Stimulated activated CD8-positive, alpha-beta memory T cell treated with anti-CD3 and anti-CD28 coated beads, Interleukin-12 subunit alpha, Interleukin-12 subunit beta, amount 100 ng/mL, for 4 hours (primary cell): Measurements from ENCODE around the gene ZNF654.
"Not testable (repeated sequence)": the region's sequence is repeated elsewhere in the genome, so short reads cannot be mapped to it uniquely, and the experiment has no call there.

ENCODE experiments used
- DNase-seq: peaks from one replicate; pipeline ENCODE4 v3.0.0-alpha.2; 2020; ENCODE audit warnings: low read depth

Gene ZNF654

GRCh38 chr3:88061746-88062145 lies 2.7 kb downstream of the ZNF654 start:
- no peak for DNase-seq

GRCh38 chr3:88075072-88075471 lies 16.0 kb downstream of the ZNF654 start:
- DNase-seq, result no peak

GRCh38 chr3:88075497-88075896 lies 16.4 kb downstream of the ZNF654 start:
- no peak for DNase-seq

- DNase-seq, result no peak
Measured at GRCh38 chr3:88076712-88077111, 17.7 kb downstream of the ZNF654 start.

DNA sequence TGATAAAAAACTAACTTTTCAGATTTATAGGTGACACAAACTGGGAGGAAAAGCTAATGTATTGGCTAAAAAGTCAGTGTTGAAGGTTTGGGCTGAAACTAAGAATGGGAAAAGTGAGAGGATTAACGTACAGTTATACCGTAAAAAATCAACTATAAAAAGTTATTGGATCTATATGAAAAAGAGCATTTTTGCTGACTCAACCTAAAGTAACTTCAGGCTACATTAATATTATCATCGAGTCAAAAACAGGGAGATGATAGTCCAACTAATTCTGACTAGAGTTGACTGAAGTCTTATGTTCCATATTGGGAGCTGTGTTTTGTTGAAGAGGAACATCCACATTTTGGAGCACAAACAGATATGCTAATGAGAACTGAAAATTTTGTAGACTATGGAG lies 19.9 kb downstream of the ZNF654 start:
- no peak for DNase-seq

DNA sequence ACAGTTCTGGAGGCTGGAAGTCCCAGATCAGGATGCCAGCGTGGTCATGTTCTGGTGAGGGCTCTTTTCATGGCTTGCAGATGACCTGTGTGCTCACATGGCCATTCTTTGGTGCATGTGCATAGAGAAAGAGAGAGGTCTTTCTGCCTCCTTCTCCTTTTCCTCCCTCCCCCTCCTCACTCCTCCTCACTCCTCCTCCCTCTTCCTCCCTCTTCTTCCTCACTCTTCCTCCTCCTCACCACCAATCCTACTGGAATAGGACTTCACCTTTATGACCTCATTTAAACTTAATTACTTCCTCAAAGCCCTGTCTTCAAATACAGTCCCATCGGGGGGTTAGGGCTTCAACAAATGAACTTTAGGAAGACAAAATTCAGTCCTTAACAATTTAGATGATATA lies 23.8 kb downstream of the ZNF654 start:
- DNase-seq, result no peak

- no peak for DNase-seq
Measured at GRCh38 chr3:88084097-88084501, 25.0 kb downstream of the ZNF654 start.

DNA sequence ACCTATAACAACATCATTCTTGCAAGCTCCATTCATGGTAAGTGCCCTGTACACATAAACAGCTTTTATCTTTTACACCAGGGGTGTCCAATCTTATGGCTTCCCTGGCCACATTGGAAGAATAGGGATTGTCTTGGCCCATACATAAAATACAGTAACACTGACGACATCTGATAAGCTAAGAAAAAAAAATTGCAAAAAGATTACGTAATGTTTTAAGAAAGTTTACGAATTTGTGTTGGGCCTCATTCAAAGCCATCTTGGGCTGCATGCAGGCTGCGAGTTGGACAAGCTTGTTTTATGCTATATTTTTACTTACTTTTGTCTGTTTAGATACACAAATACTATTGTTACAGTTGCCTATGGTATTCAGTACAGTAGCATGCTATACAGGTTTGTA lies 31.6 kb downstream of the ZNF654 start:
- DNase-seq, result no peak

DNA sequence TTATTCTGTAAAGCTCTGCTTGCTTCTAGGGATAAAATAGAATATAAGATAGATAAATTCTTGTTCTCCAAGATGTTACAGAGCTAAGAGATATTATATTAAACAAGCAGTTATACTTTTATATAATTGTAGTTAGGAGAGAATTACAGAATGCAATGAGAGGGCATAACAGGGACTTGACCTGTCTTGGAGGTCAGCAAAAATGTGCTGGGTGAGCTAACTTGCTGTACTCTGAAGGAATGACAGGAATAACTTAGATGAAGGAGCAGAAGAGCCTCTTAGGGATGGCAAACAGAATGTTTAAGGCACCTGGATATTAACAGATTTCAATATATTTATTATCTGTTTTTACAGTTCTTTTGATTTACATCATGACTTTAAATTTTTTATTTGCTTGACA lies 33.2 kb downstream of the ZNF654 start:
- DNase-seq, result no peak

DNA sequence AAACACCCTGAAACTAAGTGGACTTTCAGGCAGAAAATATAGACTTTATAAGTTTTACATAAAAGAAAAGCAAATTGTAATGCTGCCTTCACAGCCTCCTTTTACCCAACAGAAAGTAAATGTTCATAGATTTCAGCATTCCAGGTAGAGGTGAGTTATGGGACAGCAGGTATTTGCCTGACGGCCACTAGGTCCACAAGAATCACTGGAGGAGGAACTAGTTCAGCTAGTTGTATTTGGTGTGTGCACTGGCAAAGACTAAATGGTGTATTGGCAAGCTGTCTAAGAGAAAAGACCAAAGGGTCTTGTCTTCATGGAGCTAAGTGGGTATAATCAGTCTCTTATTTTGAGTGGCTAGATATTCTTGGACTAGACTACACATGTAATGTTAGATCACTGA lies 34.2 kb downstream of the ZNF654 start:
- DNase-seq, result no peak

GRCh38 chr3:88101142-88101541 lies 42.1 kb downstream of the ZNF654 start:
- DNase-seq, result no peak

GRCh38 chr3:88105325-88105724 lies 46.3 kb downstream of the ZNF654 start:
- DNase-seq, result no peak

GRCh38 chr3:88112289-88112688 lies 53.2 kb downstream of the ZNF654 start:
- no peak for DNase-seq

DNA sequence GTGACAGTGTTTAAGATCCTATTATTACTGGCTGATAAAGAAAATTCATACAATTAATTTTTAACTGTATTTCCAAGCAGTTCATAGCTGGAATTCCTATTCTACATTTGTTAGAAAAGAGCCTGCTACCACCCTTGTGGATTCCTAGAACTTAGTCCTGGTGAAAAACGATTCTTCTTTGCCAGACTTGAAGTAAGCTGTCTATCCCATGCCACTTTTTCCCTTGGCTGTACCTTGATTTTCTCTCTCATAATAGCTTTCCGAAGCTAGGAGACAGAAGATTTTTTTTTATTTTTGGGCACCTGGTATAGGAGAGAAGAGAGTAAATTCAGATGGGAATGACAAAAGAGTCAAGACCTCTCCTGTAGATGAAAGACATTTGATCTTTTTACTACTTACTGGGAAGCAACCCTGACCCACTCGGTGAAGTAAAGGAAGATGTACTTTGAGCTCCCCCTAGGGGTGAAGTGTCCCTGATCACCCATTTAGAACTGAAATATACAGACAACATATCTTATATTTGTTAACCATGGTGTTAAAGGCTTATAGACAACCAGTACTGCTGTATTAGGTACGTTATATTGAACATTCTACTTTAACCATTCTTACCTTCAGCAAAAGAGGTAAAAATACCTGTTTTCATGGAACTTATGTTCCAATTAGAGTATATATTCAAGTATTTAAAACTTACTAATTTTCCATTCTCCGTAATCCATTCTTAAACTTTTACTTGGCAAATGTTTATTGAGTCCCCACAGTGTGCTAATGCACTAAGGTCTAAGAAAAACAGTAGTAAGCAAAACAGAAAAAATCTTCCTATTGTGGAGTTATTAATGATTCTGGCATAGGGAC lies 54.5 kb downstream of the ZNF654 start:
- DNase-seq, result no peak

GRCh38 chr3:88114878-88115549 lies 56.0 kb downstream of the ZNF654 start:
- no peak for DNase-seq

GRCh38 chr3:88117683-88118082 lies 58.6 kb downstream of the ZNF654 start:
- no peak for DNase-seq

DNA sequence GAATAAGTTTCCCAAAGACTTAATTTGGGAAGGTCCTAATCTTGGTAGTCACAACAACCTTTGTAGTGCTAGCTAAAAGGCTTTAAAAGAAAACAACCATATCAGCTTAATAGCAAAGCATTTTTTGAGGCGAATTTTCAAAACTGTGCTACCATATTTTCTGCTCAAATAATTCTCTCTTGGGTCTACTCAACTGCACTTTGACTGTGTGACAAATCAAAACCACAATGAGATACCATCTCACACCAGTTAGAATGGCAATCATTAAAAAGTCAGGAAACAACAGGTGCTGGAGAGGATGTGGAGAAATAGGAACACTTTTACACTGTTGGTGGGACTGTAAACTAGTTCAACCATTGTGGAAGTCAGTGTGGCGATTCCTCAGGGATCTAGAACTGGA lies 59.5 kb downstream of the ZNF654 start:
- DNase-seq, result not testable (repeated sequence)

- no peak for DNase-seq
Measured at GRCh38 chr3:88123526-88123925, 64.5 kb downstream of the ZNF654 start.

DNA sequence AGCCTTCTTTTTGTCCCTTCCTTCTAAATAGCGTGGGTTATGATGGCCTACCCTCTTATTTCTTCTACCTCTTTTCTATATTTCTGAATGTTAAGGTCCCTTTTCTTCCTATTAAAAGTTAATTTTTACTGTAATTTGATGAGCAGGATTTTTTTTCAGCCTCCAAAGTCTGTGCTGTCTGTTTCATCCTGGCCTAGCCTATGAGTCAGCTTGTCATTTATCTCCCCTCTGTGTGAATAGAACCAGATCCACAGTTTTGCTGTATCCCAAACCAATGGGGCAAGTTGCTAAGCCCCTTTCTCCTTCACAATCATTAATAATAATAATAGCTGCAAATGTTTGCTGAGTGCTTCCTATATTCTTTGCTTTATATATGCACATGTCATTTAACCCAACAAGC lies 72.6 kb downstream of the ZNF654 start:
- no peak for DNase-seq

DNA sequence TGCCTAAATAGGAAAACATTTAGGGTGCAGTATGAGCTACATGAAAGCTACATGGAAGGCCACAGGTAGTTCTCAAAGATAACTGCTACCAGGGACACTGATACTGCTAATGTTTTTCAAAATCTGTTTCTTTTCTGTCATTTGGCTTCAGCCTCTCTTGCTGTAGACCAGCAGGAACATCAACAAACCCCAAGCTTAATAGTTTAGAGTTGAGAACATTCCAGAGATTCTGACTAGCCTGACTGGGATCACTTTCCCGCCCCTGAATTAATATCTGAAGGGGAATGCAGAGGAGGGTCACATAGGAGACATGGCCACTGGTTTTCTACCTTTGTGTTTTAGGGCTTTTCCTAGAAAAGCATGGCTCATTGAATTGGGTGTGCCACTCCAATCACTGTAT lies 73.8 kb downstream of the ZNF654 start:
- DNase-seq, result no peak

GRCh38 chr3:88133711-88134263 lies 74.7 kb downstream of the ZNF654 start:
- DNase-seq, result no peak

DNA sequence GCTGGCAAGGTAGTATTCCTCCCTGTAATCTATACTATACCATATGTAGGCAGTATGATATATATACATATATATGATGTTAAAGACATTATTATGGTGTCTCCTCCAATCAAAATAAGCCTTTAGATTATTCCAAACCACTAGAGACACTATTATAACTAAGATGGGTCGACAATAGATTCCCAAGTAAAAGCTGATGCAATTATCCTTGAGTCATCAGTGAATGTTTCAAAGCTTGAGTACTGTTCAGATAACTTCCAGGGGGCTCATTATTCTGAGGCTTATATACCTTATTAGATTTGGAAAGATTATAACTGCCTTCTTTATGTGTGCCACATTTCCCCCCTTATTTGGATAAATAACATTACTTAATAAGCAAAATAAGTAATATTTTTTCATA lies 78.8 kb downstream of the ZNF654 start:
- no peak for DNase-seq

DNA sequence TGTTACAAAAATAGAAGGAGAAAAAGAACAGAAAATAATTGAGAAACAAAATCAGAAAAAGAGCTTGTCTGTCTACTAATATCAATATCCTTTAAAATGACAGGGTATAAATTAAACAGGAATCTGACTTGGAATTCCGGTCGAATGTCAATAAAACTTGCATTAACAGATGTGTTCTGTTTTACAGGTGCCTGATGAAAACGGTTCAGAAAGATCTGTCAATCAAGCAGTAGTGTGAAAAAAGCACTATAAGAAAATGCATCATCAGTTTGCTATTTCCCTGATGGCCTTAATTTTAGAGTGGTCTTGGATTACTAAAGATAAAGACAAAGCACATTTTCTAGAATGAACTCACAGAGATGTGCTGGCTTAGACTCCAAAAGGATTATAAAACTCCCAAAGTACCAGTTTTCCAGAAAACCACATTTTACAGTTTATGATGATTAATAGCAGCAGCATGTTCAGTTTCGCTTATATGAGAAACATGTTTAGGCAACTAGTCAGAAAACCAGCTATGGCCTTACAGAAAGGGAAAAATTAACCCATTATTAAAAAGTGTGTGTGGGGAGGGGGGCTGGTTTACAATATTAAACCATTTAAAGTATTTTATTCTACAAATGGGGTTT lies 82.5 kb downstream of the ZNF654 start:
- no peak for DNase-seq
